GM12873 (cell line): ENCODE results near the gene WDFY4.

Experiments used
- TF ChIP-seq, protein P1 (sequence below): IDR thresholded peaks from 2 replicates; pipeline ENCODE4 v1.5.1; 2012; ENCODE audit warnings: low read depth, mild to moderate bottlenecking, moderate library complexity, low read length, control low read depth; ENCODE audit not compliant: insufficient read depth; ENCODE audit errors: missing control alignments

WDFY4 gene

GRCh38 chr10:48924988-48925387 lies 240.3 kb downstream of the WDFY4 start:
- TF ChIP-seq, protein P1, sequence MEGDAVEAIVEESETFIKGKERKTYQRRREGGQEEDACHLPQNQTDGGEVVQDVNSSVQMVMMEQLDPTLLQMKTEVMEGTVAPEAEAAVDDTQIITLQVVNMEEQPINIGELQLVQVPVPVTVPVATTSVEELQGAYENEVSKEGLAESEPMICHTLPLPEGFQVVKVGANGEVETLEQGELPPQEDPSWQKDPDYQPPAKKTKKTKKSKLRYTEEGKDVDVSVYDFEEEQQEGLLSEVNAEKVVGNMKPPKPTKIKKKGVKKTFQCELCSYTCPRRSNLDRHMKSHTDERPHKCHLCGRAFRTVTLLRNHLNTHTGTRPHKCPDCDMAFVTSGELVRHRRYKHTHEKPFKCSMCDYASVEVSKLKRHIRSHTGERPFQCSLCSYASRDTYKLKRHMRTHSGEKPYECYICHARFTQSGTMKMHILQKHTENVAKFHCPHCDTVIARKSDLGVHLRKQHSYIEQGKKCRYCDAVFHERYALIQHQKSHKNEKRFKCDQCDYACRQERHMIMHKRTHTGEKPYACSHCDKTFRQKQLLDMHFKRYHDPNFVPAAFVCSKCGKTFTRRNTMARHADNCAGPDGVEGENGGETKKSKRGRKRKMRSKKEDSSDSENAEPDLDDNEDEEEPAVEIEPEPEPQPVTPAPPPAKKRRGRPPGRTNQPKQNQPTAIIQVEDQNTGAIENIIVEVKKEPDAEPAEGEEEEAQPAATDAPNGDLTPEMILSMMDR: no peak

DNA sequence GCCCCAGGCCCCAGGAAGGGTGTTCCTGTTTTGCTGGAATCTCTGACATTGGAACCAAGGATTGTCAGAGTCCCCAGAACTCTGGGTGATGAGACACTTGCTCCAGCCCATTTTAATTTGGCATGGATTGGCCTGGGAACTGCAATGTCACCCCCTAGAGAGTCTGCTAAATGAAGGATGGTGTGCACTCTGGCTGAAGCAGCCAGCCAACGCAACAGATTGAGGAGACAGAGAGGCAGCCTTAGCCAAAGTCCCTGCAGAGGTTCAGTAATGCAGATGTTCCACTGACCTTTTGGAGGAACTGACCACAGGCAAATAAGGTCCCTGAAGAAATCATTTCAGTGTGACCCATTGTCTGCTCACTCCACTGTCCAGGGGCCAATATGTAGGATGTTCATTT lies 241.6 kb downstream of the WDFY4 start:
- TF ChIP-seq, protein P1: no peak

- TF ChIP-seq, protein P1: no peak
Observed at GRCh38 chr10:48926764-48927540, 242.3 kb downstream of the WDFY4 start.

- TF ChIP-seq, protein P1: no peak
Observed at GRCh38 chr10:48929413-48929990, 244.8 kb downstream of the WDFY4 start.

- TF ChIP-seq, protein P1: no peak
Observed at GRCh38 chr10:48931188-48931587, 246.5 kb downstream of the WDFY4 start.

- TF ChIP-seq, protein P1: no peak
Observed at GRCh38 chr10:48932831-48933664, 248.4 kb downstream of the WDFY4 start.

GRCh38 chr10:48934672-48935501 lies 250.2 kb downstream of the WDFY4 start:
- TF ChIP-seq, protein P1: no peak
